ENCODE data around the gene ARHGEF1.
"Not testable (repeated sequence)": the region's sequence is repeated elsewhere in the genome, so short reads cannot be mapped to it uniquely, and the experiment has no call there.

ARHGEF1 gene

DNA sequence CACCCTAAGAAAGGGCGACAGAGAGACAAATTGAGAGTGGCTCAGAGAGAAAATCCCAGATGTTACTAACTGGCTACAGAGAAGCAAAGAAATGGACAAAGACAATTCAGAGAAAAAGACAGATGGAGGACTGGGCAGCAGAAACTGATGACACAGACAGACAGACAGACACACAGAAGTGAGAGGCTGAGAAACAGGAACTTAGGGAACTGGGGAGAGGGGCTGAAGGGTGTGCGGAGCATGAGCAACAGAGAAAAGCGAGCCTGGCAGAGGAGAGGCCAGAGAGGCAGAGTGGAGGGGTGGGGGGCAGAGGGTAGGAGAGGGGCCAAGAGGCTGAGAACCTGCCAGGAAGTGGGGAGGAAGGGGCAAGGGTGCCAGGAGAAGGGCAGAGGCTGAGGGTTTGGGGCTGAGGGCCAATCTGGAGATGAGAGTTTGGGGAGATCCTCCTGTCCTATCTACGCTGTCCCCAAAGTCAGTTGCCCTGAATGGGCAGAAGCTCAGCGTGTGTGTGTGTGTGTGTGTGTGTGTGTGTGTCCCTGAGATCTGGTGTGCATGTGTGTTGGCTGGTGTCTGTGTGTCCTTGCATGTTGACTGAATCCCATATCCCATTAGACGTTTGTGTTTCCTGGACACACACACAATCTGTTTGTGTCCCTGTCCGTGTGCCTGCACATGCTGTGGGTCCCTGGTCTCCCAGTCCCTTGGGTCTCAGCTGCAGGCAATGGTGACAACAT is 50.9 kb downstream of the ARHGEF1 start:
- DNase-seq (ENCODE audit: low read depth) = no peak
- TF ChIP-seq, protein P1, sequence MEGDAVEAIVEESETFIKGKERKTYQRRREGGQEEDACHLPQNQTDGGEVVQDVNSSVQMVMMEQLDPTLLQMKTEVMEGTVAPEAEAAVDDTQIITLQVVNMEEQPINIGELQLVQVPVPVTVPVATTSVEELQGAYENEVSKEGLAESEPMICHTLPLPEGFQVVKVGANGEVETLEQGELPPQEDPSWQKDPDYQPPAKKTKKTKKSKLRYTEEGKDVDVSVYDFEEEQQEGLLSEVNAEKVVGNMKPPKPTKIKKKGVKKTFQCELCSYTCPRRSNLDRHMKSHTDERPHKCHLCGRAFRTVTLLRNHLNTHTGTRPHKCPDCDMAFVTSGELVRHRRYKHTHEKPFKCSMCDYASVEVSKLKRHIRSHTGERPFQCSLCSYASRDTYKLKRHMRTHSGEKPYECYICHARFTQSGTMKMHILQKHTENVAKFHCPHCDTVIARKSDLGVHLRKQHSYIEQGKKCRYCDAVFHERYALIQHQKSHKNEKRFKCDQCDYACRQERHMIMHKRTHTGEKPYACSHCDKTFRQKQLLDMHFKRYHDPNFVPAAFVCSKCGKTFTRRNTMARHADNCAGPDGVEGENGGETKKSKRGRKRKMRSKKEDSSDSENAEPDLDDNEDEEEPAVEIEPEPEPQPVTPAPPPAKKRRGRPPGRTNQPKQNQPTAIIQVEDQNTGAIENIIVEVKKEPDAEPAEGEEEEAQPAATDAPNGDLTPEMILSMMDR (conservative IDR thresholded peaks at IDR 0.05; ENCODE audit: low read depth, low read length) = no peak
- no peak overlapping the region for H3K4me3 ChIP-seq (ENCODE audit: low read depth, low read length)

DNA sequence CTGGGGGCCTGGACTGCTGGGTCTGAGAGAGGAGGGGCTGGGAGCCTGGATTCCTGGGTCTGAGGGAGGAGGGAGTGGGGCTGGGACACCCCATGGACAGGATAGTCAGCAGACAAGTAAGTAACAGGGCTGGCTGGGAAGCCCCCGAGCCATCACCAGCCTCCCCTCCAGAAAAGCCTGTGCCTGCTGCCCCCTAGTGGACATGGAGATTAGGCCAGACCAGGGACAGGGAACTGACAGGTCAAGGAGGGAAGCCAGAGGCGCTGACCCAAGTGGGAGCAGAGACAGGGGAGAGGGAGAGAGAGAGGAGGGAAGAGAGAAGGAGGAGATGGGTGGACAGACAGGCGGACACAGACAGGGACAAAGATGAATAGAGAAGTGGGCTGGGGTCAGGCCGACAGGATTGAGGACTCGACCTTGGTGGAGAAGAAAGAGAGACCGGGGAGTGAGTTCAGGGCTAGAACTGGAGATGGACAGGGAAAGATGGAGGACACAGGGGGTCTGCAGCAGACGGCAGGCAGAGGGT is 51.9 kb downstream of the ARHGEF1 start:
- peak; percentile 59 for DNase-seq (ENCODE audit: low read depth)
- no peak overlapping the region for H3K4me3 ChIP-seq (ENCODE audit: low read depth, low read length)
- TF ChIP-seq, protein P1 (conservative IDR thresholded peaks at IDR 0.05; ENCODE audit: low read depth, low read length) = peak; percentile 90

DNA sequence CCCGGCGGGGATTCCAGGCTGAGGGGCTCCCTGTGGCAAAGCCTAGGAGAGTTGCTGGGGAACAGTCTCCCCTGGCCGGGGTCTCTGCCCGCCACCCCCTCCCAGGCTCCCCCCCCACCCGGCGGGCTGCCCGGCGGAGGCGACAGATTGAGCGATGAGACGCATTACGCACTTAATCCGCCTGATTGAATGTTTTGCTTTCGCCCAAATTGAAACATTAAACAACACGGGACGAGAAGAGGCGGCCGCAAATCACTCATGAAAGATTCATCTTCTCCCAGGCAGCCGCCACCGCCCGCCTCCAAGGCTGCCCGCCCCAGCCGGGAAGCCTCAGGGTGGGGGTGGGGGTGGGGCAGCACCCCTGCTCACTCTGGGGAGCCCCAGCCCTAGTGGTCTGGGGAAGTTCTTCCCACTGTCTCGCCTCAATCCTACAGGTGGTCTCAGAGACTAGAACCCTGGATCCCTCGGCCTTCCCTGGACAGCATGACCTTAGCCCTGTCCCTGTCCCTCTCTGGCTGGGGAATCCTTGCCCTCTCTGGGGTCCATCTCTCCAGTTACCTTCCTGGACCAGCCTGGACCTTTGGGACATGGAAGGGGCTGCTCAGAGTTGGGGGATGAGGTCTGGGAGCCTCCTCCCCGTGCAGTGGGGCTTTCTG is 52.9 kb downstream of the ARHGEF1 start:
- DNase-seq (ENCODE audit: low read depth) = no peak
- no peak overlapping the region for H3K4me3 ChIP-seq (ENCODE audit: low read depth, low read length)
- TF ChIP-seq, protein P1 (conservative IDR thresholded peaks at IDR 0.05; ENCODE audit: low read depth, low read length) = no peak

DNA sequence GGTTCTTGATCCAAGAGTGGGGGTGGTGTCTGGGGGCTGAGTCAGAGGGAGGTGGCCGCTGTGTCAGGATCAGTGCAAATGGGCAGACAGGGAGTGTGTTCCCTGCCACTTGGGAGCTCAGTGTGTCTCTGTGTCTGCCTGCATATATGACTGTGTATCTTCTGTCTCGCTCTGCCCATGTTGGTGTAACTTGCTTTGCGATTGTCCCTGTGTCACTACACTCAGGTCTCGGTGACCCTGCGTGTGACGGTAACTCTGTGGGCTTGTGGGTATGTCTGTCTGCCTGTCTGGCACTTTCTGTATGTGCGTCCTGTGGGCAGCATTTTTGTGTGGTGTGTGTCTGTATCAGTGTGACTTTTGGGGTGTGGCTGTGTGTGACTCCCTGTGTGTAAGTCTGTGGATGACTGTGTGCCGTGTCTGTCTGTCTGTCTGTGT is 53.4 kb downstream of the ARHGEF1 start:
- TF ChIP-seq, protein P1 (conservative IDR thresholded peaks at IDR 0.05; ENCODE audit: low read depth, low read length) = no peak
- no peak for DNase-seq (ENCODE audit: low read depth)
- no peak overlapping the region for H3K4me3 ChIP-seq (ENCODE audit: low read depth, low read length)

DNA sequence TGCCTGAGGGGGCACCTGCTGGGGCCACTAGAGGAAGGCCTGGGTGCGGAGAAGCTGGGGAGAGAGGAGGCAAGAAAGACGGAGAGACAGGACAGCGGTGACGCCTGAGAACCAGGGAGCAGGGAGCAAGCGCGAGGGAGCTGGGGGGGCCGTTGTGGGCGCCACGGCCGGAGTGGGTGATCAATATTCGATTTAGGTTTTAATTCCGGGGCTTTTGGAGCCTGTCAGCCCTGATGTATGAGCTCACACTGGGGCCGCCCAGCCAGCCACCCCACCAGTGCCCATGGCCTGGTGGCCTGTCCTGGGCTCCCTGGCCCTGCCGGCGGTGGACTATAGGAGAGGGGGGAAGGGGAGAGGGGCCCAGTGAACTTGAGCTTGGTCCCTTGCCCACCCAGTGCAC is 54.0 kb downstream of the ARHGEF1 start:
- no peak overlapping the region for H3K4me3 ChIP-seq (ENCODE audit: low read depth, low read length)
- TF ChIP-seq, protein P1 (conservative IDR thresholded peaks at IDR 0.05; ENCODE audit: low read depth, low read length) = no peak
- no peak for DNase-seq (ENCODE audit: low read depth)

DNA sequence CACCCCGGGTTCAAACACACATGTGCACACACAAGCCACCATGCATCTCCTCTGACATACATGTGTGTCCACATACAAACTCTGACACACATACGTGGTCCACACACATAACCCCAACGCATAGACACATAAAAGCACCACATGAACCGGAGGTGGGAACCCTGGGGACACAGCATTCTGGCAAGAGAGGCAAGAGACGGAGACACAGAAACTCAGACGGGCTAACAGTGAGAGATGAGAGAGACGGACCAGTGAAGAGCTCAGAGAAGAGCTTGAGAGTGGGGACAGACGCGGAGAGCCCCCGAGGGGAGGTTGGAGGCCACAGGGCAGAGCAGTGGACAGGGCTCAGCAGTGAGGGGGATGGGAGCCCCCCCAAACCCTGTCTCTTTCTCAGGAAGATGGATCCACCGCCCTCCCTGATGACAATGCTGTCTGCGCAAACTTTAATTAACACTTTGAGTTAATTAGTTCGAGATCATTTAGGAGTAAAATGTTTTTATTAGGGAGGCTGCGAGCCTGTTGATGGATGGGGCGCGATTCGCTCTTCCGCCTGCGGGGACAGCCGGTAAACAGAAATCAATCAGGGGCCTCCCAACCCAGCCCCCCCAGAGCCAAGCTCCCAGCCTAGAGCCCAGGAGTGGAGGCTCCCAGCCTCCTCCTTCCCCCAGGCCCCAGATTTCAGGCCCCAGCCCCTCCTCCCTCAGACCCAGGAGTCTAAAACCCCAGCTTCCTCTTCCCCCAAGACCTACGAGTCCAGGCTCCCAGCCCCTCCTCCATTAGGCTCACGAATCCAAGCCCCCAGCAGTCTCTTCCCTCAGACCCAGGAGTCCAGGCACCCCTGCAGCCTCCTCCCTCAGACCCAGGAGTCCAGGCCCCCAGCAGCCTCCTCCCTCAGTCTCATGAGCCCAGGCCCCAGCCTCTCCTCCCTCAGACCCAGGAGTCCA is 54.8 kb downstream of the ARHGEF1 start:
- H3K4me3 ChIP-seq (ENCODE audit: low read depth, low read length) = no peak overlapping the region
- DNase-seq (ENCODE audit: low read depth) = no peak
- TF ChIP-seq, protein P1 (conservative IDR thresholded peaks at IDR 0.05; ENCODE audit: low read depth, low read length) = no peak

DNA sequence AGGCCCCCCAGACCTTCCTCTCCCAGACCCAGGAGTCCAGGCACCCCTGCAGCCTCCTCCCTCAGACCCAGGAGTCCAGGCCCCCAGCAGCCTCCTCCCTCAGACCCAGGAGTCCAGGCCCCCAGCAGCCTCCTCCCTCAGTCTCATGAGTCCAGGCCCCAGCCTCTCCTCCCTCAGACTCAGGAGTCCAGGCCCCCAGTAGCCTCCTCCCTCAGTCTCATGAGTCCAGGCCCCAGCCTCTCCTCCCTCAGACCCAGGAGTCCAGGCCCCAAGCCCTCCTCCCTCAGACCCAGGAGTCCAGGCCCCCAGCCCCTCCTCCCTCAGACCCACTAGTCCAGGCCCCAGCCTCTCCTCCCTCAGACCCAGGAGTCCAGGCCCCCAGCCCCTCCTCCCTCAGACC is 56.2 kb downstream of the ARHGEF1 start:
- H3K4me3 ChIP-seq (ENCODE audit: low read depth, low read length); DNase-seq (ENCODE audit: low read depth): not testable (repeated sequence)

All from choroid plexus epithelial cell (primary cell).